GM18502 (cell line): ENCODE data around the gene JARID2.

Source experiments
- ATAC-seq: cut with Tn5 transposase; IDR thresholded peaks from one replicate; pipeline ENCODE4 v1.9.1; 2021; ENCODE audit warnings: mild to moderate bottlenecking; ENCODE audit not compliant: unreplicated experiment, poor library complexity

Gene JARID2

DNA sequence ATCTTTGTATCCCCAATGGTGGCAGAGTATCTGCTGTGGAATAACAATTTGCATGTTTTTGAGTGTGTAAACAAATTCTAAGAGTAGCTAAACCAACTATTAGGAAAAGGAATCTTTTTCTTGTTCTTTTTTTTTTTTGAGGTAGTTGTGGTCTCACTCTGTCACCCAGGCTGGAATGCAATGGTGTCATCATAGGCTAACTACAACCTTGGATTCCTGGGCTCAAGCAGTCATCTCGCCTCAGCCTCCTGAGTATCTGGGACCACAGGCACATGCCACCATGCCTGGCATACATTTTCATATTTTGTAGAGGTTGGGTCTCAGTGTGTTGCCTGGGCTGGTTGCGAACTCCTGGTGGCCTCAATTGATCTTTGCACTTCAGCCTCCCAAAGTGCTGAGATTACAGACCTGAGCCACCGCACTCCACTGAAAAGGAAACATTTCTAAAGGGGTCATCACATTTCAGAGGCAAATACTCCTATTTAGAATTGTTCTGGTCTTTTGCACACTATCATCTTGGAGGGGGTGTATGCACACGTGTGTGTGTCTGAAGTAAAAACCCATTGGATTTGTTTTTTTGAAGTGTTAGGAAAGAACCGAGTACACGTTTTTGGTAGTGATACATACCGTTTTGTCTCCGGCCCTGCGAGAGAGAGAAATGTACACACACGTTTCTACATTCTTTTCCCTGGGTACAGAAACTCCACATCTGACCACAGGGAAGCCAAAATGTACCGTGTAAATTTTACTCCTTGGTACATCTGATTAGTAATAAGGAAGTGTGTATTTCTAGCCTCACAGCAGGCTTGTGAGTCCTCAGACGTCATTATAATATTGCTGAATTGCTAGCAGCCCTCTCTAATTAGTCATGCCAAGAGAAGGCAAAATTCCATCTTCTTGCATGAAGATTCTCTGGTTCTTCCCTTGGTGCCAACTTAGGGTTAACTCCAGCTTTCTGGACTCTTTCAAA, 183.6 kb downstream of the JARID2 start:
- no peak for ATAC-seq

DNA sequence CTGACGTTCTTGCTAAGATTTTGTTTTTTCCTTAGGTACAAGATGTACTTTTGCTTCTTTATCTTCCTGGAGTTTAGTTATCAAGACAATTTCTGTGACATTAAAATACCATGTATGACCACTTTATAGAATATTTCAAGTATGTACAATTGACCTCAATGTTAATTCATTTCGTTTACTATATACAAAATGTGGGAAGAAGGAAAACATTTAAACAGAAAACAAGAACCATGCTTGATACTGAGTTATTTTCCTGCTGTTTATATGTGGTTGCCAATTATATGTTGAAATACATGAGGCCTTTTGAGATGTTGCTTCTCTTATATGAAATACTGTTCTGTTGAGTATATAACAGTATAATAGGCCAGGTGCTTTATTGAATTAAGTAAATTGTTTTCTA, 184.3 kb downstream of the JARID2 start:
- no peak for ATAC-seq

DNA sequence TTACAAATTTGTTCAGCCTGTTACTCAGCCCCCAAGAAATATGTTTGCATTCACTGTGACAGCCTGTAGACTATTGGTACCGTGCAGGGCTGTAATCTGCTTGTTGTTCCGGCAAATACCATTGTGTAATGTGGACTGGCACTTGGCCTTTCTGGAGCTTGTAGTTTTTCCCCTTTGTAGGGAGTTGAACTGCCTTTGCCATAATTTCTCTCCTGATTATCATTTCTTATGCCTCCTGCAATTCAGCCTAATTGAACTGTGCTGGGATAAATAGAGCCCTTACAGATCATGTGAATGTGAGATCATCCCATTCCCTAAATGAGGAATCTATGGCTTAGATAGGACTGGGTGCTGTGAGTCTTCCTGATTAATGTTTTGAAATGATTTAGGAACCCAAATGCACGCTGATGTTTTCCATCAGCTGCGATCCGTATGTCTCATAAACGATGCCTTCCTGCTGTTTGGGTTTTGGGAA, 185.1 kb downstream of the JARID2 start:
- no peak for ATAC-seq

DNA sequence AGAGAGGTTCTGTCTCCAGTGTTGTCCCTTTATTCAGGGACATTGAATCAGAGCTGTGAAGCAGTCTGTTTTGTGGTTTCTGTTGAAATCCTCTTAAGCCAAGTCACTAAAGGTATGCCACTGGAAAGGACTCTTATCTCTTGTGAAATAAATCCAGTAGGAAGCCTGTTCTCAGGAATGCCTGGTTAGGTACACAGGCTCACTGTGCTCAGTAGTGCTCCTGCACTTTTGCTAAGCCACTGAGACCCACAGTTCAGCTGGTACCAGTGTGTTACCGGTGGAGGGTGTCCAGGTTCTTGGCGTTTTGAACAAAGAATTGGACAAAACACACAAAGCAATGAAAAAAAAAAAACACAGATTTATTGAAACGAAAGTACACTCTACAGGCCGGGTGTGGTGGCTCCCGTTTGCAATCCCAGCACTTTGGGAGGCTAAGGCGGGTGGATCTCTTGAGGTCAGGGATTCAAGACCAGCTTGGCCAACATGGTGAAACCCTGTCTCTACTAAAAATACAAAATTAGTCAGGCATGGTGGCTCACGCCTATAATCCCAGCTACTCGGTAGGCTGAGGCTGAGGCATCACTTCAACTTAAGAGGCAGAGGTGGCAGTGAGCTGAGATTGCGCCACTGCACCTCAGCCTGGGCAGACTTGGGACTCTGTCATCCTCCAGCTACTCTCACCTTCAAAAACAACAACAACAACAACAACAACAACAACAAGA, 186.1 kb downstream of the JARID2 start:
- no peak for ATAC-seq

DNA sequence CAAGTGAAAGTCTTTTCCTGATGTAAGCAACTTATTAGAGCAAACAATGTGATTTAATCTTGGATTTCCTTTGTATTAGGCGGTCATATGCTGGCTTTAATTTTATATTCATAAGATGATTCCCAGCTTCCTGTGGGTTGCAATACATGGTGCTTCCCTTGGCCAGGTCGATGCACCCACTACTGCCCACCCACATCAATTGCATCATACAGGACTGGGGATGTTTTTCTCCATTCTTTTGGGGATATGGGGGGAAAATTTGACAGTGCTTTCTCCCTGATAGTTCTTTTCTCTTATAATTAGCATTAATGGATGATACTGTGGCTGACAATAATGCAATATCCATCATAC, 187.6 kb downstream of the JARID2 start:
- ATAC-seq, result no peak

DNA sequence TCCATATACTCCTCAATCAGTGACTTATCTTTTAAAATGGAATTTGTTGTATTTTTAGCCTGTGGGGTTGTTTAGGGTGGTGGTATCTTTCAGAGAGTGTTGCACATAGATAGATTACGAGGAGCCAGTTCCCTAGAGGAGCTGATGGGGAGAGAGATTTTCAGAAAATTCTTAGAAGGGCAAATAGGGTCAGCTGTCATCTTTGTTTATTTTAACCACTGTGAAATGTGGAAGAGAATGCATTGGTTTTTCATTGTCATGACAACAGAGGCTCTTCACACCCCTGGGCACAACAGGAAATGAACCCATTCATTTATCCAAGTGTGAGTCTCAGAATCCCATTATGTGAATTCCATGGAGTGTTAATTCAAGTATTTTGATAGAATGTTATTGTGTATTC, 188.4 kb downstream of the JARID2 start:
- no peak for ATAC-seq

DNA sequence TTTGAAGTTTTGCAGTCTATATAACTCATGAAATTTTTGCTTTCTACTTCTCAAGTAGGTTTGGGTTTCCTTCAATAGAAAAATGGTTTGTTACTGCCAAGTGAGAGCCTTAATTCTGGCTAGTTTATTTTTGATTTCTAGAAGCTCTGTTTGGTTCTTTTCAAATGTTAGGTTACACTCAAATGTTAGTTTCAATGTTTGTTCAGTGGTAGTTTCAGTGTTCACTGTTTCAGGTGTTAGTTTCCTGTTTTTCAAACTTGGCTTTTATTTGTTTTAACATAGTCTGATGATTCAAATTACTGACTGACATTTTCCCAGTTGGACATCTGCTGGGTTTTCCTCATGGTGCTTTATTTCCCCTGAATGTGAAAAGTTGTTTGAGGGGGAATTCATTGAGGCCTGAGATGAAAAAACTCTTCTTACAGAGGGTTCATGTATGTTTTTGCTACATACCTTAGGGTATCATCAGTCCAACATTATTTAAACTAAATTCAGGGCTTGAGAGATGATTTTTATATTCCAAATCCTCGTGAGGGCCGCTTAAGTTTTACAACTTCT, 189.0 kb downstream of the JARID2 start:
- no peak for ATAC-seq

DNA sequence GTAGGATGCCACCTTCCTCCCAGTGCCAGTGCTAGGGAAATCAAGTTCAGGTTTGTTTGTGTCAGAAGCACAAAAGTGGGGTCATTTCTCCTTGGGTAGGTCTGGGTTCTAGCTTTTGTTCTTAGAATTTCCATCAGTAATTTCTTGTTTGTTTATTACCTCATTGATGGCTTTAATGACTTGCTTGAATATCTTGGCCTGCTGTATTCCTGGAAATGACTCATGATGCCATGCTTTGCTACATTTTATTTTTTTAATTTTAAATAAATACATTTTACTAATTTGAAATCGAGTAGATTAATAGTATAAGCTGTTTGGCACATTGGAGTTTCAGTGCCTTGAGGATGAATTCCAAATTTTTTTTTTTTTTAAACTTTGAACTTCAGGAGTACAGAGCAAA, 189.6 kb downstream of the JARID2 start:
- ATAC-seq, result no peak

DNA sequence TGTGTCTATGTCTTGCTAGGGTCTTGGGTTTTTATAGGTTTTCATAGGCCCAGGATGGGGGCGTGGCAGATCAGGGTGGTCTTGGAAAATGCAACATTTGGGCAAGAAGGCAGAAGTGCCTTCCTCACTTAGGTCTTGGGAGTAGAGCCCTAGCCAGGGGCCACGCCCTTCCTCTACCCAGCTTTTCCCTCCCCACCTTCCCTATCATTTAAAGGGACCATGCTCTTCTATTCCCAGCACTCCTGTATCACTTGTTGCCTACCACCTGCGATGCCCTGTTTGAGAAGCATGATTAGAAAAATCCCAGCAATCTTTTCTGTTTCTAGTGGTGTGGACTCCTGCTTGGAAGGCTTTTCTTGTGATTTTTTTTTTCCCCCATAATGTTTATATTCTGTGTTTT, 190.6 kb downstream of the JARID2 start:
- no peak for ATAC-seq

DNA sequence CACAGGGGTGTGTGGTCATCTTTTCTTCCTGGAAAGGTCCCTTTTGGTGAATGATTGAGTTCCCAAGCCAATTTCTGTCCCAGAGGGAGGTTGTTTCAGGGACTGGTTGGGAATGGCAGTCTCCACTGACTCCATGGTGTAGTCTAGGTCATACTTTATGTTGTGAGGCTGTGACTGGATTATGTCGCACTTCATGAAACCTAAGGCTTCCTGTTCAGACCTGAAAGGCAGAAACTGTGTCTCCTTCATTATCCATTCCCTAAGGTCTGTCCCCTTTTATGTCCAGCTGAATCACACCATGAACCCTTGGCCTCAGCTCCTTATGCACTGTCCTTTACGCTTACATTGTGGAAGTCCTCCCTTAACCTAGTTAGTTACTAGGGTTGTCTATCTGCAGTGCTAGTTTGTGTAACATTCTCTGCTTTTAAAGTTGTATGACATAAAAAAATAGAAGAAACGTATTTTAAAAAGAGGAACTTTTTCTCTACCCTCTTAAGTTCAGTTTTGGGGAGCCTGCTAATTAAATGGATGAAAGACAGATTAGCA, 191.3 kb downstream of the JARID2 start:
- no peak for ATAC-seq

DNA sequence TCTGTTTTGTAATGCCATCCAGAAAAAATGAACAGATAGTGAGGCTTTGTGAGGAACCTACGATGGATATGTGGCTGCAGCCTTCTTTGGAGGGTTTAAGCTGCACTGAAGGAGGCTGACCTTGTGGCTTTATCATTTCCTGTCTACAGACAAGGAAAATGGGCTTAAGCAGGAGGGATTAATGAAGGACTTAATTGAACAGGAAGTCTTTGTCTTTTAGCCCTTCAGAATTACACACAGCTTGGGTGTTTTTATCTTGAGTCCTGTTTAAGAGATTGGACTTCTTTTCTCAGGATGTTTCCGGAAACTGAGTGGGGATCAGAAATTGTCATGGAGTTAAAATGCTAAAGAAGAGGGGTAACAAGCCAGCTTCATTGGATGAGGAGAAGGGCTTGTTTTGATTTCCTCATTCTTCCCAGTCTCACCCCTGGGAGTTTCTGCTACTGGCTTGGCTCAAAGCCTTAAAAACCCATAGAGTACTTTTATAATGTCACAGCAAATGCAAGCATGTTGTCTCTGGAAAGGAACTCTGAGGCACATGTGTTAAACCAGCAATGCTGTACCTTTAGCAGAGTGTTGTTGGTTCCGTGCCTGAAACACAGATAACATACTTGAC, 193.6 kb downstream of the JARID2 start:
- no peak for ATAC-seq

DNA sequence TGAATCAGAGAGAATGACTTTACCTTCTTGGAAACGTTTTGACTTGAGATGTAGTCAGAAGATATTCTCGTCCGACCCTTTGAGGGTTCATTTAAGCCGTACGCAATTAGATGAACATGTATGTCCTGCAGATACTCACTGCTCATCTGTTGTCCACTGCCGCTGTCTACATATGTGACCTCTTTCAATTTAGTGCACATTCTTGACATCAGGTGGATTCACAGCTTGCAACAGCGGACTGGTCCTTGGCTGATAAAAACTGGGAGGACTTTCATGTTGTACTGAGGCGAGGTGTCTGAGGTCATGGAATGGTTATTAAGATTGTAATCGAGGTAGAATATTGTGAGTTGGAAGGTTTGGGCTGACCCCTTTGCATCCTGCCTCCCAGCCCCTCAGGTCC, 194.2 kb downstream of the JARID2 start:
- no peak for ATAC-seq

DNA sequence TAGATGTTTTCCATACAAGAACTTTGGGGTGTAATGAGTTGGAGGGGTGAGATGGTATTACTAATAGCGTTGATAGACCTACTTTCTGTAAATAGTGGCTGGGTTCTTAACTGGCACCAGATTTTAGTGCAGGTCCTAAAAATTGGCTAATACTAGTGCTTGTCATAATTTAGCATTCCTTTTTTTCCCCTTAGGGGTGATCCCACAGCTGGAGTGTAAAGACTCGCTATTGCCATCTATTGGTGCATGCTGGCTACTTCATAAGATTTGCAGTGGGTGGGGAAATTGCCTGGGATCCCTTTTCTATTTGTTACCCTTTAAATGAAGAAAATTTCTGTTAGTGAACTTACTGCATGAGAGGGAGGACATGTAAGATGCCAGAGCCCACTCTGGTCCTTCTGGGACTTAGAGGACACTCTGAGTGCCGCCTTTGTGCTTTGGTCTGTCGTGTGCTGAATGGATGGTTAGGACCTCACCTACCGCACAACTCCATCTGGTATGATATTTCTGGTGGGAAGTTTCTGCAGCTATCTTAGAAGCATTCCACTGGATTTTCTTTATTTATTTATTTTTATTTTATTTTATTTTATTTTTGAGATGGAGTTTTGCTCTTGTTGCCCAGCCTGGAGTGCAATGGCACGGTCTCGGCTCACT, 195.5 kb downstream of the JARID2 start:
- ATAC-seq, result no peak

DNA sequence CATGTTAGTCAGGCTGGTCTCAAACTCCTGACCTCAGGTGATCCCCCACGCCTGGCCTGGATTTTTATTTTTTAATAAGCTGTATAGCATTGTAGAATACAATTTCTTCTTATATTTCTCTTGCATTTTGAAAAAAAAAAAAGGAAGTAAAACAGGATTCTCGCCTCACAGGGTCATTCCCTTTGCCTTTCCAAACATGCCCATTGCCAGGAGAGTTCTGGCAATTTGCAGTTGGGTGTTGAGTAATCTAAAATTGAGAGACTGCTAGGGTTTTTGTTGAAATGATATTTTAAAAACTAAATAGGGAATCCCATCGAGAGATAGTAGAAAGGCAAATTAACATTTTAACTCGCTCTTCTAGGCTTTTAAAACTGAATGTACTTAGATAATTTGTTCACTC, 196.1 kb downstream of the JARID2 start:
- ATAC-seq, result no peak

DNA sequence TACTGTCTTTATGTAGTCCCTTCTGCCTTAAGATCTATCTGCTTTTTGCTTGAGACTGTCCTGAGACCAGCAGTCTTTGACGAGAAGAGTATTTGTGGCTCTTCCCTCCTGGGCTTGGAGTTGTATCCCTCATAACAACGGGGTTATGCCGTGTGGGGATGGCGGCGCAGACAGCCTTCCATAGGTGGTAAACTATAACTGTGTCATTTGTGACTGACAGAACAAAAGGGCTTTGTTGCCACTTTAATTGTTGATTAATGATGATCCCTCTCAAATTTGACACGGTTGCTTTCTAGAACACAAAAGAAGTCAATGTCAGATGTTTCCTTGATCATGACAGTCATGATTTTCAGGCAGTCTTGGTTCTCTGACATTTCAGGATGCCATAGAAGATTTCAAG, 196.6 kb downstream of the JARID2 start:
- no peak for ATAC-seq

DNA sequence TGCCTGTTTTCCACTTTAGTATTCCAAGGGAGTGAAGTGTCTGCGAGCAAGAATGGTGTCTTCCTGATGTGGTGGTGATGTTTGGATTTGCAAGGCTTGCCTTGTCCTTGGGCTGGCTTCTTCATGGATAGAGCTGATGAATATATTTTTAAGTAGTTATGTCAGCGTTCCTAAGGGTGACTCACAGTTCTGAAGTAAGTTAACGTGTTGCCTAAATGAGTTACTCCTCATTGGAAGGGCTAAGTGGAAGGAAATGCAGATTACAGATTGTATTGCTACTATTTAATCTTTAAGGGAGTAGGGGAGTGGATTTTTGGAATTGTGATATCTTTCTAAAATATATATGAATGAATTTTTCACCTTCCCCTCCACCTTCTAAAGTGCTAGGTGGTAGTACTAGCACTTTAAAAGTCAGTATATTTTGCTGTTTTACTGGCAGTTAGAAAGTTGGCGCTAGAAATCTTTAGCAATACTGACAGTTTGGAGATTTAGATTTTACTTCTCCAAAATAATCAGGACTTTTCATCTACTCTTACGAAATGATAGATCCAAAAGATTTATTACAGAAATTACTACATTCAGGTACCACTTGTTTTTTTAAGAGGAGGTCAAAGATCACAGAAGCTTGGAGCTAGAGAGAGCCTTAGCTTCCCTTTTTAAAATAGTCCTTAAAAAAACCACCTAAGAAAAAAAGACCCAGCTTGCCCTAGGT, 197.4 kb downstream of the JARID2 start:
- ATAC-seq, result no peak

DNA sequence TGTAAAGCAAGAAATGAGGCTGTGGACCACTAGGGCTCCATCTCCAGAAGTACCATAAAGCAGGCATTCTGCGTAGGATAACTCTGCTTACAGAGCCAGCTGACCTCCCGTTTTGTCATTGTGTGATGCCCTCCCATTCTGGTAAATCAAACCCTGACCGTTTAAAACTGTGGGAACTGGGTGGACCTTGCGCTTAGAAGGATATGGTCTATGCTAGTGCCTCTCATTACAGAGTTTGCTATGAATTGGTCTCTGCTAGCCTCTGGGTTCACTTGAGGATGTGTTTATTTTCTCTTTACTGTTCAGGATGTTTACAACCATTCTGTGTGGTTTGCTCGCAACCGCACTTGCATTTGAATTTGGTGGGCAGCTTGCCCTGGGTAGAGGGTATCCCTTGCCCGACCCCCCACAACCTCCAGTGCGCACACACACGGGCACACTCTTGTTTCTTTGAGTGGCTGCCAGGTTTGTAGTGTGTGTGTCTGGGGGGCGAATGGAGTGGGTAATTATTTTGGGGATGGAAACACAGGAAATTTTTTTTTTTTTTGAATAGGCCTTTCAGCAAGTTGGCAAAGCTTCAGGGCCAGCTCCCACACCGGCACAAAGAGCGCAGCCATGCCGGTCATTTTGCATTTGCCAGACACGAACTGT, 198.3 kb downstream of the JARID2 start:
- no peak for ATAC-seq

DNA sequence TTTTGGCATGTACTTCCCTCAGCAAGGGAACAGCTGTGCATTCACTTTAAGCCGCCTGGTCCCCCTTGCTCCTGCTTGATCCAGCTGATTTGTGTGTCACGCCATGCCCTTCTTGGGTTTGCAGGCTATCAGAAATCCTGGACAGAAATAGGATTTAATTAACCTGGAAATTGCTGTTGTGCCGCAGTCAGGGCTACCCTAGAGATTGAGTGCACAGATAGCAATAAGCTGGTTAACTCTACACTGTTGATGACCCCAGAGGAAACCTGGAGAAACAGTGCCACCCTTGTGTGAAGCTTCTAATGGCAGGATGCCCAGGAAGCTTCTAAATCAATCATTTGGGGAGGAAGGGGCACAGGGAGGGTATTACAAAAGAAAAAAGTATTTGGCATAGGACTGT, 199.0 kb downstream of the JARID2 start:
- no peak for ATAC-seq
